Fibroblast of the conjunctiva (primary cell): ENCODE measurements around the gene MIEF2.
"Not testable (repeated sequence)": the region's sequence is repeated elsewhere in the genome, so short reads cannot be mapped to it uniquely, and the experiment has no call there.

Experiments
- DNase-seq: peaks from one replicate; pipeline ENCODE4 v3.0.0-alpha.2; 2010; ENCODE audit warnings: low read depth

The MIEF2 gene, protein sequence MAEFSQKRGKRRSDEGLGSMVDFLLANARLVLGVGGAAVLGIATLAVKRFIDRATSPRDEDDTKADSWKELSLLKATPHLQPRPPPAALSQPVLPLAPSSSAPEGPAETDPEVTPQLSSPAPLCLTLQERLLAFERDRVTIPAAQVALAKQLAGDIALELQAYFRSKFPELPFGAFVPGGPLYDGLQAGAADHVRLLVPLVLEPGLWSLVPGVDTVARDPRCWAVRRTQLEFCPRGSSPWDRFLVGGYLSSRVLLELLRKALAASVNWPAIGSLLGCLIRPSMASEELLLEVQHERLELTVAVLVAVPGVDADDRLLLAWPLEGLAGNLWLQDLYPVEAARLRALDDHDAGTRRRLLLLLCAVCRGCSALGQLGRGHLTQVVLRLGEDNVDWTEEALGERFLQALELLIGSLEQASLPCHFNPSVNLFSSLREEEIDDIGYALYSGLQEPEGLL

GRCh38 chr17:18260332-18261145, at the start of gene MIEF2:
MIEF2 (plus strand) TSS chr17:18260662; CDS start chr17:18262721, 2,059 bp downstream.
- DNase-seq, result peak; percentile 87

DNA sequence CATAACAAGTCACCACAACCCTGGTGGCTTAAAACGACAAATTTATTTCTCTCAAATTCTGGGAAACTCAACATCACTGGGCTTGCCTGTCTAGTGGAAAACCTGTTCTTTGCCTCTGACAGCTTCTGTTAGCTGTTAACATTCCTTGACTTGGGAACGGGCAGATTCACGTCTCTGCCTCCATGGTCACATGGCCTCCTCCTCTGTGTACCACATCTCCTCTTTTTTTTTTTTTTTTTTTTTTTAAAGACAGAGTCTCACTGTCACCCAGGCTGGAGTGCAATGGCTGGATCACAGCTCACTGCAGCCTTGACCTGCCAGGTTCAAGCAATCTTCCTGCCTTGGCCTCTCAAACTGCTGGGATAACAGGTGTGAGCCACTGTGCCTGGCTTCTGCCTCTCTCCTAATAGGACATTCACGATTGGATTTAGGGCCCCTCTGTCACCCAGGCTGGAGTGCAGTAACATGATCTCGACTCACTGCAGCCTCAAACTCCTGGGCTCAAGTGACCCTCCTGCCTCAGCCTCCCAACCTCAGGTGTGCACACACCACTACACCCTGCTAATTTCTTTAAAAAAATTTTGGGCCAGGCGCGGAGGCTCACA, 46.7 kb upstream of the MIEF2 start:
- no peak for DNase-seq

DNA sequence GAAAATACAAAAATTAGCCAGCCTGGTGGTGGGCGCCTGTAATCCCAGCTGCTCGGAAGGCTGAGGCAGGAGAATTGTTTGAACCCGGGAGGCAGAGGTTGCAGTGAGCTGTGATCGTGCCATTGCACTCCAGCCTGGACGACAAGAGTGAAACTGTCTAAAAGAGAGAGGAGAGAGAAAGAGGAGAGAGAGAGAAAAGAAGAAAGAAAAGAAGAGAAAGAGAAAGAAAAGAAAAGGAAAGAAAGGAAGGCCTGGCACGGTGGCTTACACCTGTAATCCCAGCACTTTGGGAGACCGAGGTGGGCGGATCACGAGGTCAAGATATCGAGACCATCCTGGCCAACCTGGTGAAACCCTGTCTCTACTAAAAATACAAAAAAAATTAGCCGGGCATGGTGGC, 43.6 kb upstream of the MIEF2 start:
- not testable (repeated sequence) for DNase-seq

DNA sequence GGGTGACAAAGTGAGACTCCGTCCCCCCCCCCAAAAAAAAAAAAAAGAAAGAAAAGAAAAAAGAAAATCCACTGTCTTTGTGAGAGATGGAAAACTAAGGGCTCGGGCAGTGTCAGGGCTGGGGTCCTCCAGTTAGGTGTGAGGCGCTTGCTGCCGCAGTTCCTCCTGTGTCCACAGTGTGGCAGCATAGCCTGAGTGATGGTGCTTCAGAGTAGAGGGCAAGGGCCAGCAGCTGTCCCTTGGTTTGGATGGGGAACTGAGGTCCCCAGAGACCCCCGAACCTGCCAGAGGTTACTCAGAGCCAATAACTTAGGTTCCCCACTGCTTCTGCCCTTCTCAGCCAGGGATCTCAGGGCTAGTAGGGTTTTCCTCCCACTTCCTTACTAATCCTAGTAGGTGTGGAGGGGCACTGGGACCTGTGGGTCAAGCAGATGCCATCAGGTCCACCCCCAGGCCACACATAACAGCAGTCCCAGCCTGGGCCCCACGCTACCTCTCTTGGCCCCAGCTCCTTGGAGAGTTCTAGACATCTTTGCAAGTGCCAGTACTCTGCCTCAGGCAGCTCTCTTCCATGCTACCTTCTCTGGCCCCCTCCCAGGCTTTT, 42.9 kb upstream of the MIEF2 start:
- peak; percentile 49 for DNase-seq

DNA sequence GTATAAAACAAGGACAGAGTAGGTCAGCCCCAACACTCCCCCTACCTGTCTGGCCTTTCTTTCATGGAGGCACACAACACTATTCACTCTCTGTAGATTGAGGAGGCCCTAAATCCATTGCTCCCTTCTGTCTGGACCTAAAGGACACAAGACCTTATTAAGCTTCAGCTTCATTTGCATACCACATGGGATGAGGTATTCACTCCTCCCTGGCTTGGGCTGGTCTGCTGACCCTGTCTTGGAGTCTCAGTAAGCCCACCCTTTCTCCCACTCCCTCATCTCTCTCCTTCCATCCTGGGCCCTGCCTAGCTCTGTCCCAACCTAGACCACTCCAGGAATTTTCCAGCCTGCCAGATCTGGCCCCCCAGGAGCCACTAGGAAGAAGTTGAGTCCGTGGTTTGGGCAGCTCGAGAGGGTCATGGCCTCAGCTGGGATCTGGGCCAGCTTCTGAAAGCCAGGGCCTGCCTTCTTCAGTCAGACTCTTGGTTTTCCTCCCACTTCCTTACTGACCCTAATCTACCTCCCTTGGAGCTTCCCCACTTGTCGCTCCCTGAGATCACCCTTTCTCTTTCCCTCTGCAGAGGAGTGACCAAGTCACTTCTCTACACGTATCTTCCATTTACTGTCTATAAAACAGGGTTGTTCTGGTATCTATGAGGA, 41.6 kb upstream of the MIEF2 start:
- DNase-seq, result peak; percentile 8

DNA sequence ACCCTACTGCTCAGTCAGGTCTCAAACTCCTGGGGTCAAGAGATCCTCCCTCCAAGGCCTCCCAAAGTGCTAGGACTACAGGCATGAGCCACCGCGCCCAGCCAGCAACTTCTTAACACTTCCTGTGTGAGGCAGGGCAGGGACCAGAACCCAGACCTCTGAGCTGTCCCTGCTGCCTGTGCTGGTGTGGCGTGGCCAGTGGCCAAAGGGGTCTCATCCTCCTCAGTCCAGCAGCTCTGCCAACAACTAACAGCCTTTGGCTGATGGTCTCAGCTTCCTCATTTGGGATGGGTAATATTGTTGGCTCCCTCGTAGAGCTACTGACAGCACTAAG, 36.4 kb upstream of the MIEF2 start:
- no peak for DNase-seq

GRCh38 chr17:18224387-18225120, 35.9 kb upstream of the MIEF2 start:
- no peak for DNase-seq

- peak; percentile 92 for DNase-seq
Measured at GRCh38 chr17:18225121-18225641, 35.3 kb upstream of the MIEF2 start, which contains the start of gene LLGL1. LLGL1 (plus strand) TSS chr17:18225635; CDS start chr17:18225683, 48 bp downstream.

GRCh38 chr17:18225642-18226283, 34.7 kb upstream of the MIEF2 start:
- DNase-seq, result no peak

DNA sequence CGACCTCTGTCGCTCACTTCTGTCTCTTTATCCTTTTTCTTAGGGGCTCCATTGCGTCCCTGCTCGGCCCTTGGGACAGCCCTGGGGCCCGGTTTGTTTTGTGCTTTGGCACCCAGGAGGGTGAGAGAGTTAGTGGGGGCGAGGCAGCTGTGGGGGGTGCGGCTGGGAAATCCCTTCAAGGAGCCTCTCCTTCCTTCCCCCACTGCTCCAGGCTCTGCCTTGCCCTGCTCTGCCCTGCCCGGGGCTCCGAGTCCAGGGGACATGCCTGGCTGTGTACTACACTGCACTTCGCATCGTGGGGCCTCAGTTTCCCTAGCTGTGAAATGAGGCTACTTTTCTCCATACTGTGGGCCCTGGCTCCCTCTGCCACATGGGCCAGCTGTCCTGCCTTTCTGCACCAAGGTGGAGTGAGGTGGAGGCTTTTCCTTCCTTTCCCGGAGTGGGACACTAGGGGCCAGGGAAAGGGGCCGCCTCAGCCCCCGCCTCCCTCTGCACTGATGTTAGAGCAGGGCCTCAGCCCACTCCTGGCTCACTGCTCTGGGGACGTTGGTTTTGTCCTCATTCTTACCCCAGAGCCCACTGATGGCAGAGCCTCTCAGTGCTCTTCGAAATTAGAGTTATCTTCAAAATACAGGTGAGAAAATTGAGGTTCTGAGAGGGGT, 34.0 kb upstream of the MIEF2 start:
- no peak for DNase-seq

DNA sequence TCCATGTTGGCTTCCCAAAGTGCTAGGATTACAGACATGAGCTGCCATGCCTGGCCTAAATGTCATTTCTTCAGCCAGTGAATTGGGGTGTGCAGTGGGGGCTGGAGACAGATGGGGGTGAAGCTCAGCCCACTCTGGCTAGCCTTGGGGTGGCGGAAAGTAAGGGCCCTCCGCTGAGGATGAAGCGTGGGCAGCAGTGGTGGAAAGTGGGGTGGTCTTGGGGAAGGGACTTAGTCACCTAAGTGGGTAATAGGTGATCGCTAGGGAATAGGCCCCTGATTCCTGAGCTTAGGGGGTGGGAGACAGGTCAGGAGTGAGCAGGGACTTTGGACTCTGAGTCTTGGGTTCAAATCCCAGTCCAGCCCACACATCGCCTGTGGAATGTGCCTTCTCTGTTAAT, 32.8 kb upstream of the MIEF2 start:
- DNase-seq, result no peak

DNA sequence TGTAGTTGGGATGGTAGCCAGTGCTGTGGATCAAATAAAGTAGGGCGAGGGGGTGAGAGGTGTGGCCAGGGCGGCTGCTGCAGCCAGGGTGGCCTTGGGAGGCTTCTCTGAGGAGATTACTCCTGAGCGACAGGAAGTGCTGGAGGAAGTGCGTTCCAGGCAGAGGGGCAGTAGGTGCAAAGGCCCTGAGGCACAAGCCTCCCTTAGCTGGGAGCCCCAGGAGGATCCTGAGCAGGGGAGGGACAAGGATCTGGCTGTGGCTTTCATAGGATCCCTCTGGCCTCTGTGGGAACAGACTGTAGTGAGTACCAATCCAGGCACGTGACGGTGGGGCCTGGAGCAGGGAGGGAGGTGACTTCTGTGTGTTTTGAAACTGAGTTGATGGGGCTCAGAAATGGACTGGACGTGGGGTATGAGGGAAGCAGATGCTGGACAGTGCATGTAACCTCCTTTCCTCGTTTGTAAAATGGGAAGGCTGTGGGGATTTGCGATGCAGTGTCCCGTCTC, 32.2 kb upstream of the MIEF2 start:
- no peak for DNase-seq

GRCh38 chr17:18229254-18229653, 31.2 kb upstream of the MIEF2 start:
- DNase-seq, result no peak

DNA sequence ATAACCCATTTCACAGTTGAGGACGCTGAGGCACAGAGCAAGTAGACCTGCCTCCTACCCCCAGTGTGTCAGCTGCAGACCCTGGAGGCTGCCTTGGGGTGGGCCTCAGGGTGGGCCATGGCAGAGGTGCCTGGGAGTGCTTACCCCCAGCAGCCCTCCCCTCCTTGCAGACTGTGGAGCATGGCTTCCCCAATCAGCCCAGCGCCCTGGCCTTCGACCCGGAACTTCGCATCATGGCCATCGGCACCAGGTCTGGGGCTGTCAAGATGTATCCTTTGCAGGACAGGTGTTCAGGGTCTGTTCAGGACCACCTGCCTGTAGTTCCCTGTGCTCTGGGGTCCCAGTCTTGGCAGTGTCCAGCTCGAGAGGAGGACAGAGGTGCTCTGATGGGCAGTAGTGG, 30.7 kb upstream of the MIEF2 start:
- no peak for DNase-seq

DNA sequence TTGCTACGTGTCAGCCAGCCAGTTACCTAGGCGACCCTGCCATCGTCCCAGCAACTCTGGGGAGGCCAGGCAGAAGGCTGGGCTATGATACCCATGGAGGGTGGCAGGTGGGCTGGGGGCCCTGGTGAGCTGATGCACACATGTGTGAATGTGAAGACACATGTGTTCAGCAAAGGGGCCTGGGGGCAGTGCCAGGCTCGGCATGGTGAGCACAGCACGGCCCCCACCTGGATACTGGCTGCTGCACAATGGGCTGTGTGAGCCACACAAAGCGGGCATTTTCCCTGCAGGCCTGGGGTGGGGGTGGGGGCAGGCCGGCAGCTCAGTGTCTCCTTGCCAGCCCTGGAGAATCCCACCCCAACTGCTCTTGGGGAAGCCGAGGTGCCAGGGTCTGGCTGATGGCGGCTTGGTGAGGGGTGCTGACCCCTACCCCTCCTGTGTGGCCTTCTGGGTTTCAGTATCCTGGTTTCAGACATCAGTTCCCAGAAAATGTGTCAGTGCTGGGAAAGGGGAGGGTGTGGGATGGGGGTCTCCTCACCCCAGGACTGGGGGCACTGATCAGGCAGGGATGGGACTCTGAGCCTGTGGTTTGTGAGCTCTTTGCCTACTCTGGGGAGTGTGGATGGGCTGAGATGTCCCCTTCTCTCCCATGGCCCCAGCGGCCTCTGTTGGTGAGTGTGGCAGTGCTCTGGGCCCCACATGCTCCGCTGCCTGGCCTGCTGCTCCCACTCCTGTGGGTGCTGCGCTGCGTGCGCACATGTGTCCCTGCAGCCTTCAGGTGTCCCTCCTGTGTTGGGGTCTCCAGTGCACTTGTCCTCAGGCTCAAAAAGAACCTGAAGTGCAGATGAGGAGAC, 29.9 kb upstream of the MIEF2 start:
- no peak for DNase-seq

- no peak for DNase-seq
Measured at GRCh38 chr17:18231164-18231563, 29.3 kb upstream of the MIEF2 start.

DNA sequence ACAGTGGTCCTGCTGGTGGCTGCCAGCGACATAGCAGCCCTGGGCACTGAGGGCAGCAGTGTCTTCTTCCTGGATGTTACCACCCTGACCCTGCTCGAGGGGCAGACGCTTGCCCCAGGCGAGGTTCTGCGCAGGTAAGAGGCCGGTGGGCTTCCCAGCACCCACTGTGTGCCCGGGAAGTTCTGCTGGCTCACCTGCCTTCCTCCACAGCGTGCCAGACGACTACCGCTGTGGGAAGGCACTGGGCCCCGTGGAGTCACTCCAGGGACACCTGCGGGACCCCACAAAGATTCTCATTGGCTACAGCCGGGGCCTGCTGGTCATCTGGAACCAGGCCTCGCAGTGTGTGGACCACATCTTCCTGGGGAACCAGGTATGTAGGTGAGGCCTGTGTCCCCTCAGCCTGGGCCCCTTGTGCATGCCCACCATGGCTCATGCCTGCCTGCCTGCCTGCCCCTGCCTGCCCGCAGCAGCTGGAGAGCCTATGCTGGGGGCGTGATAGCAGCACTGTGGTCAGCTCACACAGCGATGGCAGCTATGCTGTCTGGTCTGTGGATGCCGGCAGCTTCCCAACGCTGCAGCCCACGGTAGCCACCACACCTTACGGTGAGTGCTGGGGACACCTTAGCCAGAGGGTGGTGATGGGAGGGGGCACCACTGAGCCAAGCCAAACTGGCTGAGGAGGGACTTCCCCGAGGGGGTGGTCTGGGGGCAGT, 26.5 kb upstream of the MIEF2 start:
- DNase-seq, result no peak

- no peak for DNase-seq
Measured at GRCh38 chr17:18234853-18235380, 25.5 kb upstream of the MIEF2 start.
